Esophagus muscularis mucosa (tissue), 3 donors: ENCODE data around the gene IFT81.

Source experiments
- CTCF ChIP-seq, 3 experiments: fragments of 200-600 bp in 2 of 3; fragments of 450-650 bp in 1 of 3; sonication (generic) in 2 of 3; IDR thresholded peaks; one replicate each; pipeline ENCODE4 v1.5.1; 2017 to 2019; ENCODE audit warnings: antibody characterized with exemption in 3 of 3, mild to moderate bottlenecking in 2 of 3, moderate library complexity in 1 of 3
- POLR2A ChIP-seq: fragments of 450-650 bp; IDR thresholded peaks from one replicate; pipeline ENCODE4 v1.6.1; 2017; ENCODE audit warnings: antibody characterized with exemption, moderate library complexity, mild to moderate bottlenecking, low read depth
- POLR2AphosphoS5 ChIP-seq, 2 donors: sonication (generic); formaldehyde crosslinking; IDR thresholded peaks; one replicate each; pipeline ENCODE4 v1.6.1; 2017; ENCODE audit warnings: antibody characterized with exemption in 2 of 2

DNA sequence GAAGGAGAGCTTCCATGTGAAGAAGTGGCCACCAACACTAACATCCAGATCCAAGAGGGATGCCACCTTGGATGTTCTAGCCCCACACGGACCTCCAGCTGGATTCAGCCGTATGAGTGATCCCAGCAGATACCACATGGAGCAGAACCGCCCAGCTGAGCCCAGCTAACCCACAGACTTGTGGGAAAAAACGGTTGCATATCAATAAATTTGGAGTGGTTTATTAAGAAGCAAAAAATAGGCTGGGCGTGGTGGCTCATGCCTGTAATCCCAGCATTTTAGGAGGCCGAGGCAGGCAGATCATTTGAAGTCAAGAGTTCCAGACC, 11.9 kb upstream of the IFT81 start:
- no peak for TF ChIP-seq POLR2AphosphoS5 (IDR thresholded peaks at IDR 0.05)
- TF ChIP-seq CTCF (IDR thresholded peaks at IDR 0.05): no peak
- no peak for TF ChIP-seq POLR2A
